ENCODE measurements around the gene TGFB1I1.

The TGFB1I1 gene

GRCh38 chr16:31522071-31522470, 50.1 kb downstream of the TGFB1I1 start:
- no peak for TF ChIP-seq GATA2 (IDR thresholded peaks at IDR 0.05; ENCODE audit: low read depth, low read length)
- no peak for TF ChIP-seq GATA3 (IDR thresholded peaks at IDR 0.05; ENCODE audit: low read depth, low read length)

DNA sequence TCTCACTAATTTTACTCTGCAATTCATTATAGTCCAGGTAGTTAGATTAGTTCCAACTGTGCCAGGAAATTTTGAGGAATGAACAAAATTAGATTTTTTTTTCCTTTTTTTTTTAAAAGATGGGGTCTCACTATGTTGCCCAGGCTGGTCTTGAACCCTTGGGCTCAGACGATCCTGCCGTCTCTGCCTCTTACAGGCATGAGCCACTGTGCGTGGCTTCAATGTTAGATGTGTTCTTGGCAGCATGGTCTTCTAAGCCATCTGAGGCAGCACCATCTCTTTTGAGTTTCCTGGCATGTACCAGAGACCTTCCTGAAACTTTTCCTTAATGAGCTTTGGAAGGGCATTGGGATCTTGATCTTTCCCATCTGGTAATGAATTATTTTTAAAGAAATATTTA, 53.2 kb downstream of the TGFB1I1 start:
- TF ChIP-seq GATA3 (IDR thresholded peaks at IDR 0.05; ENCODE audit: low read depth, low read length) = no peak
- no peak for TF ChIP-seq GATA2 (IDR thresholded peaks at IDR 0.05; ENCODE audit: low read depth, low read length)
